DOHH2 (cell line): ENCODE measurements around the gene IRF7.

Source experiments
- H3F3A ChIP-seq: fragments of 200-600 bp; sonication (generic), shearing (Covaris generic); 2 replicates; pipeline ENCODE4 v1.6.0; 2016; ENCODE audit warnings: antibody characterized with exemption, mild to moderate bottlenecking; ENCODE audit not compliant: control insufficient read depth, insufficient read depth
- H3K27ac ChIP-seq: fragments of 200-600 bp; sonication (generic); 2 replicates; pipeline ENCODE4 v1.5.1; 2014; ENCODE audit warnings: low read depth, mild to moderate bottlenecking, low read length, moderate library complexity
- H3K27me3 ChIP-seq: fragments of 200-600 bp; sonication (generic); 2 replicates; pipeline ENCODE4 v1.6.1; 2014; ENCODE audit warnings: mild to moderate bottlenecking, low read length, mixed read lengths; ENCODE audit not compliant: control insufficient read depth
- H3K36me3 ChIP-seq: fragments of 200-600 bp; sonication (generic); 2 replicates; pipeline ENCODE4 v1.6.1; 2014; ENCODE audit warnings: mild to moderate bottlenecking, low read length, moderate library complexity, mixed read lengths; ENCODE audit not compliant: control insufficient read depth
- H3K4me1 ChIP-seq: fragments of 200-600 bp; sonication (generic); 2 replicates; pipeline ENCODE4 v1.6.1; 2014; ENCODE audit warnings: mild to moderate bottlenecking, low read length, mixed read lengths; ENCODE audit not compliant: control insufficient read depth
- H3K4me2 ChIP-seq: fragments of 200-600 bp; sonication (generic); 2 replicates; pipeline ENCODE4 v1.6.0; 2014; ENCODE audit warnings: mild to moderate bottlenecking, low read length, moderate library complexity
- H3K4me3 ChIP-seq: fragments of 200-600 bp; sonication (generic); 2 replicates; pipeline ENCODE4 v1.5.1; 2014; ENCODE audit warnings: mild to moderate bottlenecking, low read length, mixed read lengths
- H3K79me2 ChIP-seq: fragments of 200-600 bp; sonication (generic); 2 replicates; pipeline ENCODE4 v1.6.1; 2014; ENCODE audit warnings: mild to moderate bottlenecking, low read length, mixed read lengths; ENCODE audit not compliant: control insufficient read depth
- H3K9me2 ChIP-seq: fragments of 200-600 bp; sonication (generic); replicated peaks from 2 replicates; pipeline ENCODE4 v1.6.1; 2014; ENCODE audit warnings: mild to moderate bottlenecking, low read length, mixed read lengths; ENCODE audit not compliant: control insufficient read depth
- H3K9me3 ChIP-seq: fragments of 200-600 bp; sonication (generic); 2 replicates; pipeline ENCODE4 v1.6.1; 2014; ENCODE audit warnings: antibody characterized with exemption, low read length, mixed read lengths; ENCODE audit not compliant: control insufficient read depth, insufficient read depth
- H4K20me1 ChIP-seq: fragments of 200-600 bp; sonication (generic); 2 replicates; pipeline ENCODE4 v1.6.0; 2014; ENCODE audit warnings: low read depth, mild to moderate bottlenecking, antibody characterized with exemption, low read length, moderate library complexity; ENCODE audit not compliant: control insufficient read depth, insufficient read depth
- EZH2phosphoT487 ChIP-seq: fragments of 200-600 bp; sonication (generic); IDR thresholded peaks from 2 replicates; pipeline ENCODE4 v1.6.1; 2017; ENCODE audit warnings: borderline replicate concordance, mild to moderate bottlenecking, antibody characterized with exemption, low read length, moderate library complexity, mixed read lengths
- TF ChIP-seq, protein P1 (sequence below): fragments of 200-600 bp; sonication (generic); IDR thresholded peaks from one replicate; pipeline ENCODE4 v1.5.1; 2014; ENCODE audit warnings: antibody characterized with exemption, mild to moderate bottlenecking, low read depth, low read length; ENCODE audit not compliant: poor library complexity, severe bottlenecking

IRF7 gene

DNA sequence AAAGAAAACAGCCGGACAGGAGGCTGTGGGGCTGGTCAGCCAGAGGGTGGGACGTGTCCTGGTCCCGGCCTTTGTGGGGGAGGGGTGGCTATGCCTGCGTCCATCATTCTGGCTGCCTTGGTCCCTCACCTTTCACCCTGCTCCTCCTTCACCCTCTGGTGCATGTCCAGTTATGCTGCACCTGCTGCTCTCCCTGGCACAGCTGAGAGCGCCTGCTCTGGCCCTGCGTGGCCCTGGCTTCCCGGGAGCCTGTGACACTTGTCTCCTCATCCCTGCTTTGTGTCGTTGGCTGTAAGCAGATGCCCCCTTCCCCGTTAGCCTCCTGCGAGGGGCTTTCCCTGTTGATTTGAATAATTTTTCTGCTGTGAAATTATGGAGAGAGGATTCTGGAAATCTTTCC is 22.8 kb downstream of the IRF7 start:
- no peak overlapping the region for H3K27ac ChIP-seq
- peaks cover 87% of the 10 kb centered on the region for H3K36me3 ChIP-seq
- H3K27me3 ChIP-seq, result no peaks in the 10 kb centered on the region
- H3K4me2 ChIP-seq, result no peak overlapping the region
- TF ChIP-seq, protein P1, sequence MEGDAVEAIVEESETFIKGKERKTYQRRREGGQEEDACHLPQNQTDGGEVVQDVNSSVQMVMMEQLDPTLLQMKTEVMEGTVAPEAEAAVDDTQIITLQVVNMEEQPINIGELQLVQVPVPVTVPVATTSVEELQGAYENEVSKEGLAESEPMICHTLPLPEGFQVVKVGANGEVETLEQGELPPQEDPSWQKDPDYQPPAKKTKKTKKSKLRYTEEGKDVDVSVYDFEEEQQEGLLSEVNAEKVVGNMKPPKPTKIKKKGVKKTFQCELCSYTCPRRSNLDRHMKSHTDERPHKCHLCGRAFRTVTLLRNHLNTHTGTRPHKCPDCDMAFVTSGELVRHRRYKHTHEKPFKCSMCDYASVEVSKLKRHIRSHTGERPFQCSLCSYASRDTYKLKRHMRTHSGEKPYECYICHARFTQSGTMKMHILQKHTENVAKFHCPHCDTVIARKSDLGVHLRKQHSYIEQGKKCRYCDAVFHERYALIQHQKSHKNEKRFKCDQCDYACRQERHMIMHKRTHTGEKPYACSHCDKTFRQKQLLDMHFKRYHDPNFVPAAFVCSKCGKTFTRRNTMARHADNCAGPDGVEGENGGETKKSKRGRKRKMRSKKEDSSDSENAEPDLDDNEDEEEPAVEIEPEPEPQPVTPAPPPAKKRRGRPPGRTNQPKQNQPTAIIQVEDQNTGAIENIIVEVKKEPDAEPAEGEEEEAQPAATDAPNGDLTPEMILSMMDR, result no peak
- no peak for TF ChIP-seq EZH2phosphoT487
- no peaks in the 10 kb centered on the region for H3F3A ChIP-seq
- no peaks in the 10 kb centered on the region for H3K9me2 ChIP-seq
- H3K79me2 ChIP-seq, result peaks cover 27% of the 10 kb centered on the region
- peaks cover 6% of the 10 kb centered on the region; the same call in 1 of the 2 replicates for H4K20me1 ChIP-seq
- H3K9me3 ChIP-seq, result no peaks in the 10 kb centered on the region
- H3K4me1 ChIP-seq, result no peaks in the 10 kb centered on the region
- H3K4me3 ChIP-seq, result no peak overlapping the region

DNA sequence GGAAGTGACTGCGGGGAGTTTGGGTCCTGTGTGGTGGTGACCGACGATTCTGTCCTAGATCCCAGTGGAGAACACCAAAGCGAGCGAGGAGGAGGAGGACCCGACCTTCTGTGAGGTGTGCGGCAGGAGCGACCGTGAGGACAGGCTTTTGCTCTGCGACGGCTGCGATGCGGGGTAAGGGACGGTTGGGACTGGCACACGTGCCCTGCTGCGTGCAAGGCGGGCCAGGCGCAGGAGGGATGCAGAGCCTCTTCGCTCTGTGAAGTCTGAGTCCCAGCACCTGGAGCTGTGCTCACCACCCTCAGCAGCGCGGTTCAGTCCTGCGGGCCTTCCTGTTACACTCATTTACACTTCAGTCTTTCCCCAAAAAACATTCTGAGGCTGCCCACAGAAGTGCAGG is 23.2 kb downstream of the IRF7 start:
- TF ChIP-seq, protein P1, result no peak
- no peak for TF ChIP-seq EZH2phosphoT487
- Histone ChIP-seq H3K27me3 (no peaks in the 10 kb centered on the region), H3K9me2 (no peaks in the 10 kb centered on the region), H3K4me3 (no peak overlapping the region), H3K4me2 (no peak overlapping the region), H4K20me1 (peaks cover 6% of the 10 kb centered on the region; the same call in 1 of the 2 replicates), H3K4me1 (no peaks in the 10 kb centered on the region), H3F3A (no peaks in the 10 kb centered on the region), H3K27ac (no peak overlapping the region), H3K9me3 (no peaks in the 10 kb centered on the region), H3K36me3 (peaks cover 87% of the 10 kb centered on the region), H3K79me2 (peaks cover 31% of the 10 kb centered on the region)

DNA sequence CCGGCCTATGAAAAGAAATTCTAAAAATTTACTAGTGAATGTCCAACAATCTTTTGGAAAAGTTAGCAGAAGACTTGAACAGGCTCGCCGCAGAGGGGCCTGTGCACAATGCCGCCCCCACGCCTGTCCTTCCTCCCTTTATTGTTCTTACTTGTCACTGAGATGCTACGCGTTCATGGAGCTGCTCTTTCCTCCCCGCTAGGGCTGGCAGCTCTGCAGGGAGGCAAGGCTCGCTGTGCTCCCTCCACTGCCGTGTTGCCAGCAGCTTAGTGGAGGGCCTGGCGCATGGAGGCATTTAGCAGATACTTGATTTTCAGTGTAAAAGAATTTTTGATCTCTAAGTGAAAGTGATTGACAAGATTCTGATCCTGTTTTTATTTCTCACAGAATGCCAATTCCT is 24.8 kb downstream of the IRF7 start:
- peaks cover 89% of the 10 kb centered on the region for H3K36me3 ChIP-seq
- no peak overlapping the region for H3K27ac ChIP-seq
- no peaks in the 10 kb centered on the region for H3K9me2 ChIP-seq
- no peaks in the 10 kb centered on the region for H3K4me1 ChIP-seq
- H3K27me3 ChIP-seq, result no peaks in the 10 kb centered on the region
- no peaks in the 10 kb centered on the region for H3F3A ChIP-seq
- H3K4me2 ChIP-seq, result no peak overlapping the region
- H4K20me1 ChIP-seq, result peaks cover 6% of the 10 kb centered on the region; the same call in 1 of the 2 replicates
- H3K9me3 ChIP-seq, result no peaks in the 10 kb centered on the region
- H3K79me2 ChIP-seq, result peaks cover 40% of the 10 kb centered on the region
- no peak for TF ChIP-seq EZH2phosphoT487
- TF ChIP-seq, protein P1, result no peak
- no peak overlapping the region for H3K4me3 ChIP-seq

DNA sequence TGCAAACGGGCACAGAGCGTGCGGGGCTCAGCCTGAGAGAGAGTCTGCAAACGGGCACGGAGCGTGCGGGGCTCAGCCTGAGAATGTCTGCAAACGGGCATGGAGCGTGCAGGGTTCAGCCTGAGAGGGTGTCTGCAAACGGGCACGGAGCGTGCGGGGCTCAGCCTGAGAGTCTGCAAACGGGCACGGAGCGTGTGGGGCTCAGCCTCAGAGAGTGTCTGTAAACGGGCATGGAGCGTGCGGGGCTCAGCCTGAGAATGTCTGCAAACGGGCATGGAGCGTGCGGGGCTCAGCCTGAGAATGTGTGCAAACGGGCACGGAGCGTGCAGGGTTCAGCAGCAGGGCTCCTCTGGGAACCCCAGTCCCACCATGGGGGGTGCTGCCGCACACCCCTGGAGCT is 26.0 kb downstream of the IRF7 start:
- no peaks in the 10 kb centered on the region for H3K9me2 ChIP-seq
- peaks cover 42% of the 10 kb centered on the region for H3K79me2 ChIP-seq
- H3K27me3 ChIP-seq, result no peaks in the 10 kb centered on the region
- H3K4me3 ChIP-seq, result no peak overlapping the region
- TF ChIP-seq EZH2phosphoT487, result no peak
- TF ChIP-seq, protein P1, result no peak
- H3K4me2 ChIP-seq, result no peak overlapping the region
- H3K4me1 ChIP-seq, result no peaks in the 10 kb centered on the region
- peaks cover 10% of the 10 kb centered on the region for H4K20me1 ChIP-seq
- H3K36me3 ChIP-seq, result peaks cover 80% of the 10 kb centered on the region
- no peak overlapping the region for H3K27ac ChIP-seq
- H3K9me3 ChIP-seq, result no peaks in the 10 kb centered on the region
- H3F3A ChIP-seq, result no peaks in the 10 kb centered on the region
